ENCODE results near the gene MATCAP1. TPM values are rescaled to one million over a fixed set of nuclear protein-coding genes. Genes with fewer than 3 reads are reported as not detected.

The MATCAP1 gene
- polyA plus RNA-seq, 1 donor (not counting 4 experiments of a cell fraction or from before 2014, with no cell fraction given) = 13.3 TPM

- dilution Hi-C loops (cut with MboI; ENCODE audit: extremely low pct_ligation_motif_present, low sequenced_read_pairs) = no loop called here
Observed at GRCh38 chr16:67187175-67187890, 3.6 kb upstream of the MATCAP1 start.

GRCh38 chr16:67186550-67186950 lies 2.8 kb upstream of the MATCAP1 start:
- Histone ChIP-seq H3K4me3 (ENCODE audit: control insufficient read depth in 2 of 3, extremely low read depth in 1 of 3, insufficient read depth in 2 of 3, low read depth in 1 of 3, low read length in 3 of 3) (no peak overlapping the region), H3K4me2 (ENCODE audit: control insufficient read depth, extremely low read depth, insufficient read depth, low read depth, low read length) (no peak overlapping the region), H2AFZ (ENCODE audit: control insufficient read depth, low read length) (no peak overlapping the region), H3K27ac (ENCODE audit: control insufficient read depth, insufficient read depth, low read length) (no peak overlapping the region), H3K9me3 (ENCODE audit: control insufficient read depth, low read depth, low read length) (no peaks in the 10 kb centered on the region), H3K9me1 (ENCODE audit: control insufficient read depth, extremely low read depth, insufficient read depth, low read length) (peaks cover 2% of the 10 kb centered on the region), H3K9ac (ENCODE audit: control insufficient read depth, extremely low read depth, insufficient read depth, low read length) (no peak overlapping the region), H3K79me2 (ENCODE audit: control insufficient read depth, insufficient read depth, low read length) (peaks cover 7% of the 10 kb centered on the region), H3K27me3 (ENCODE audit: control insufficient read depth, extremely low read depth, insufficient read depth, low read length) (no peaks in the 10 kb centered on the region), H4K20me1 (ENCODE audit: control insufficient read depth, extremely low read depth, insufficient read depth, low read length) (no peaks in the 10 kb centered on the region), H3K36me3 (ENCODE audit: control insufficient read depth in 2 of 2, extremely low read depth in 1 of 2, insufficient read depth in 2 of 2, low read length in 2 of 2) (no peaks in the 10 kb centered on the region), H3K4me1 (ENCODE audit: control insufficient read depth, extremely low read depth, insufficient read depth, low read length) (peaks cover 22% of the 10 kb centered on the region)
- TF ChIP-seq EZH2 (IDR thresholded peaks at IDR 0.05; ENCODE audit: low read length) = no peak
- TF ChIP-seq CTCF (optimal IDR thresholded peaks at IDR 0.05 in 1 of 3, IDR thresholded peaks at IDR 0.05 in 1 of 3, conservative IDR thresholded peaks at IDR 0.05 in 1 of 3; ENCODE audit: extremely low read depth in 1 of 3, insufficient read depth in 2 of 3, low read length in 3 of 3) = no peak
- dilution Hi-C loops (cut with MboI; ENCODE audit: extremely low pct_ligation_motif_present, low sequenced_read_pairs) = no loop called here
- DNase-seq (ENCODE audit: low read depth, low spot score) = no peak
- no peak for FAIRE-seq

More at GRCh38 chr16:67187175-67187890, 3.6 kb upstream of the MATCAP1 start:
- H3K4me2 ChIP-seq (ENCODE audit: control insufficient read depth, extremely low read depth, insufficient read depth, low read depth, low read length) = no peak overlapping the region
- DNase-seq (ENCODE audit: low read depth, low spot score) = no peak
- FAIRE-seq = no peak
- no peak overlapping the region for H2AFZ ChIP-seq (ENCODE audit: control insufficient read depth, low read length)
- no peaks in the 10 kb centered on the region for H3K36me3 ChIP-seq (ENCODE audit: control insufficient read depth in 2 of 2, extremely low read depth in 1 of 2, insufficient read depth in 2 of 2, low read length in 2 of 2)
- H3K9me1 ChIP-seq (ENCODE audit: control insufficient read depth, extremely low read depth, insufficient read depth, low read length) = peaks cover 2% of the 10 kb centered on the region
- H3K4me1 ChIP-seq (ENCODE audit: control insufficient read depth, extremely low read depth, insufficient read depth, low read length) = peaks cover 20% of the 10 kb centered on the region
- no peaks in the 10 kb centered on the region for H3K27me3 ChIP-seq (ENCODE audit: control insufficient read depth, extremely low read depth, insufficient read depth, low read length)
- no peaks in the 10 kb centered on the region for H3K9me3 ChIP-seq (ENCODE audit: control insufficient read depth, low read depth, low read length)
- H3K79me2 ChIP-seq (ENCODE audit: control insufficient read depth, insufficient read depth, low read length) = peaks cover 9% of the 10 kb centered on the region
- H3K9ac ChIP-seq (ENCODE audit: control insufficient read depth, extremely low read depth, insufficient read depth, low read length) = no peak overlapping the region
- H3K27ac ChIP-seq (ENCODE audit: control insufficient read depth, insufficient read depth, low read length) = no peak overlapping the region
- TF ChIP-seq EZH2 (IDR thresholded peaks at IDR 0.05; ENCODE audit: low read length) (no peak), CTCF (optimal IDR thresholded peaks at IDR 0.05 in 1 of 3, IDR thresholded peaks at IDR 0.05 in 1 of 3, conservative IDR thresholded peaks at IDR 0.05 in 1 of 3; ENCODE audit: extremely low read depth in 1 of 3, insufficient read depth in 2 of 3, low read length in 3 of 3) (no peak)
- no peaks in the 10 kb centered on the region for H4K20me1 ChIP-seq (ENCODE audit: control insufficient read depth, extremely low read depth, insufficient read depth, low read length)
- no peak overlapping the region for H3K4me3 ChIP-seq (ENCODE audit: control insufficient read depth in 2 of 3, extremely low read depth in 1 of 3, insufficient read depth in 2 of 3, low read depth in 1 of 3, low read length in 3 of 3)
